OCI-LY1 (cell line): ENCODE results near the gene ELFN1.

Experiments
- CTCF ChIP-seq: fragments of 200-600 bp; sonication (generic), shearing (Covaris generic); IDR thresholded peaks from 2 replicates; pipeline ENCODE4 v1.5.1; 2017; ENCODE audit warnings: mild to moderate bottlenecking, antibody characterized with exemption, low read length, moderate library complexity, mixed read lengths
- EZH2 ChIP-seq: fragments of 200-600 bp; sonication (generic), shearing (Covaris generic); IDR thresholded peaks from 2 replicates; pipeline ENCODE4 v1.8.0; 2017; ENCODE audit warnings: borderline replicate concordance, mixed run types, mild to moderate bottlenecking, antibody characterized with exemption, low read length, moderate library complexity, mixed read lengths

GRCh38 chr7:1761097-1761496 lies 91.0 kb downstream of the ELFN1 start:
- no peak for TF ChIP-seq CTCF
- no peak for TF ChIP-seq EZH2
